HepG2 (cell line): ENCODE results near the gene SFXN5. TPM values are rescaled to one million over a fixed set of nuclear protein-coding genes. Genes with fewer than 3 reads are reported as not detected.

ENCODE experiments used
- ARNT ChIP-seq: fragments of 450-650 bp; IDR thresholded peaks from 2 replicates; pipeline ENCODE4 v1.6.1; 2017
- ATAD3A ChIP-seq: sonication (generic); formaldehyde crosslinking; IDR thresholded peaks from 2 replicates; pipeline ENCODE4 v1.4.0; 2020; ENCODE audit warnings: missing genetic modification reagents
- FOXA1 ChIP-seq, 2 experiments: fragments of 450-650 bp in 1 of 2; sonication (generic) in 1 of 2; formaldehyde crosslinking in 1 of 2; IDR thresholded peaks; 2 replicates each; pipeline versions ENCODE4 v1.4.0 to v1.6.1; 2016 to 2020; ENCODE audit warnings: missing genetic modification reagents in 1 of 2
- FOXA3 ChIP-seq: IDR thresholded peaks from 2 replicates; pipeline ENCODE4 v1.6.1; 2016; ENCODE audit warnings: missing genetic modification reagents, missing compliant biosample characterization
- HIVEP1 ChIP-seq: sonication (generic); formaldehyde crosslinking; IDR thresholded peaks from 2 replicates; pipeline ENCODE4 v1.4.0; 2020; ENCODE audit warnings: mild to moderate bottlenecking, missing genetic modification reagents
- HNRNPL ChIP-seq: fragments of 200-400 bp; formaldehyde crosslinking; IDR thresholded peaks from 2 replicates; pipeline ENCODE4 v1.6.1; 2017; ENCODE audit warnings: mild to moderate bottlenecking, low read depth, low read length
- KDM4B ChIP-seq: sonication (generic); formaldehyde crosslinking; IDR thresholded peaks from 2 replicates; pipeline ENCODE4 v1.4.0; 2020; ENCODE audit warnings: missing genetic modification reagents
- NFATC3 ChIP-seq: sonication (generic); formaldehyde crosslinking; IDR thresholded peaks from 2 replicates; pipeline ENCODE4 v1.5.1; 2020; ENCODE audit warnings: mild to moderate bottlenecking, missing genetic modification reagents
- PHB2 ChIP-seq: fragments of 450-650 bp; IDR thresholded peaks from 2 replicates; pipeline ENCODE4 v1.6.1; 2018; ENCODE audit not compliant: partially characterized antibody
- RAD51 ChIP-seq: fragments of 450-650 bp; IDR thresholded peaks from 2 replicates; pipeline ENCODE4 v1.6.1; 2016; ENCODE audit warnings: borderline replicate concordance
- SMAD1 ChIP-seq: sonication (generic); formaldehyde crosslinking; IDR thresholded peaks from 2 replicates; pipeline ENCODE4 v1.4.0; 2020; ENCODE audit warnings: missing genetic modification reagents, low read depth, mild to moderate bottlenecking, borderline replicate concordance
- SMYD3 ChIP-seq: sonication (generic); formaldehyde crosslinking; IDR thresholded peaks from 2 replicates; pipeline ENCODE4 v1.8.1; 2023; ENCODE audit warnings: mild to moderate bottlenecking, missing genetic modification reagents
- ZNF10 ChIP-seq: sonication (generic); formaldehyde crosslinking; IDR thresholded peaks from 2 replicates; pipeline ENCODE4 v1.4.0; 2020; ENCODE audit warnings: mild to moderate bottlenecking, low read depth, missing genetic modification reagents, borderline replicate concordance
- ZNF264 ChIP-seq: sonication (generic); formaldehyde crosslinking; IDR thresholded peaks from 2 replicates; pipeline ENCODE4 v1.4.0; 2020; ENCODE audit warnings: missing genetic modification reagents
- ZNF678 ChIP-seq: sonication (generic); formaldehyde crosslinking; IDR thresholded peaks from 2 replicates; pipeline ENCODE4 v1.4.0; 2020; ENCODE audit warnings: mild to moderate bottlenecking, missing genetic modification reagents
- ZNF709 ChIP-seq: sonication (generic); formaldehyde crosslinking; IDR thresholded peaks from 2 replicates; pipeline ENCODE4 v1.5.0; 2020; ENCODE audit warnings: mild to moderate bottlenecking, missing genetic modification reagents
- ZSCAN29 ChIP-seq: sonication (generic); formaldehyde crosslinking; conservative IDR thresholded peaks from 2 replicates; pipeline ENCODE4 v1.4.0; 2020; ENCODE audit warnings: mild to moderate bottlenecking, missing genetic modification reagents
- polyA plus RNA-seq, 8 experiments: library from polyadenylated mRNA; depleted of rRNA in 3 of 8; stranded (reverse) in 7 of 8; unstranded in 1 of 8; fragments of >200 nt; fragmentation: Illumina TruSeq in 4 of 8; extraction: Trizol in 4 of 8; gene quantifications; 2 replicates each; pipeline versions ENCODE4 v1.2.1 to v1.2.3, GENCODE V29; 2011 to 2016; ENCODE audit warnings: low read depth in 4 of 8, missing spikeins in 1 of 8, mixed read lengths in 1 of 8; ENCODE audit not compliant: insufficient read depth in 1 of 8
- total RNA-seq, 5 experiments: library from RNA; depleted of rRNA; stranded (reverse); fragments of >200 nt; fragmentation: Illumina TruSeq; extraction: Trizol; gene quantifications; 2 replicates each; pipeline ENCODE4 v1.2.3, GENCODE V29; 2016; ENCODE audit warnings: low read depth in 1 of 5
- TF ChIP-seq, protein P1 (sequence below): sonication (generic); formaldehyde crosslinking; IDR thresholded peaks from 2 replicates; pipeline ENCODE4 v1.5.0; 2020; ENCODE audit warnings: mild to moderate bottlenecking, missing genetic modification reagents, borderline replicate concordance
- TF ChIP-seq, protein P2 (sequence below): sonication (generic); formaldehyde crosslinking; IDR thresholded peaks from 2 replicates; pipeline ENCODE4 v1.4.0; 2020; ENCODE audit warnings: low read depth, mild to moderate bottlenecking, missing genetic modification reagents
- TF ChIP-seq, protein P3 (sequence below): sonication (generic); formaldehyde crosslinking; IDR thresholded peaks from 2 replicates; pipeline ENCODE4 v1.4.0; 2020; ENCODE audit warnings: missing genetic modification reagents, borderline replicate concordance
- TF ChIP-seq, protein P4 (sequence below): IDR thresholded peaks from 2 replicates; pipeline ENCODE4 v1.6.1; 2016; ENCODE audit warnings: missing genetic modification reagents, missing compliant biosample characterization
- TF ChIP-seq, protein P5 (sequence below): sonication (generic); formaldehyde crosslinking; IDR thresholded peaks from 2 replicates; pipeline ENCODE4 v1.9.0; 2021; ENCODE audit warnings: missing genetic modification reagents, borderline replicate concordance

The SFXN5 gene
- total and polyA plus RNA-seq, 2 of the 13 experiments (the other 11 are each of a cell fraction or from before 2014, with no cell fraction given): 34.9 to 37.4 TPM

DNA sequence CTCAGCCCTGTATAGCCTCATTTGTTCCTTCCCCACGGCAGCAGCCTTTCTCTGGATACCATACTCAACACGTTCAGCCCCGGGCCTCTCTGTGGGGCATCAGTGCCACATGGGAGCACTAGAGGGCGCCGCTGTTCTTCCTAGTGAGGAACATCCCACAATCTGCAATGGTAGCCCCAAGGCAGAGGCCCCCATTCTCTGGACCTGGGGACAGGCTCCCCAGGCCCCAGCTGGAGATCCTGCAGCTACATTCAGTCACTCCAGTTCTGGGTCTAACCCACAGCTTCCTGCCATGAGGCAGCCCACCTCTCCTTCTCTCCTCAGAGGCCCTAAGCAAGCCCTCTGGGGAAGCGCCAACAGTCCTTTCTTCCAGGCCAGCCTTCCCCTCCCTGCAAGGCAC lies 14.2 kb upstream of the SFXN5 start (continued):
- TF ChIP-seq, protein P1, sequence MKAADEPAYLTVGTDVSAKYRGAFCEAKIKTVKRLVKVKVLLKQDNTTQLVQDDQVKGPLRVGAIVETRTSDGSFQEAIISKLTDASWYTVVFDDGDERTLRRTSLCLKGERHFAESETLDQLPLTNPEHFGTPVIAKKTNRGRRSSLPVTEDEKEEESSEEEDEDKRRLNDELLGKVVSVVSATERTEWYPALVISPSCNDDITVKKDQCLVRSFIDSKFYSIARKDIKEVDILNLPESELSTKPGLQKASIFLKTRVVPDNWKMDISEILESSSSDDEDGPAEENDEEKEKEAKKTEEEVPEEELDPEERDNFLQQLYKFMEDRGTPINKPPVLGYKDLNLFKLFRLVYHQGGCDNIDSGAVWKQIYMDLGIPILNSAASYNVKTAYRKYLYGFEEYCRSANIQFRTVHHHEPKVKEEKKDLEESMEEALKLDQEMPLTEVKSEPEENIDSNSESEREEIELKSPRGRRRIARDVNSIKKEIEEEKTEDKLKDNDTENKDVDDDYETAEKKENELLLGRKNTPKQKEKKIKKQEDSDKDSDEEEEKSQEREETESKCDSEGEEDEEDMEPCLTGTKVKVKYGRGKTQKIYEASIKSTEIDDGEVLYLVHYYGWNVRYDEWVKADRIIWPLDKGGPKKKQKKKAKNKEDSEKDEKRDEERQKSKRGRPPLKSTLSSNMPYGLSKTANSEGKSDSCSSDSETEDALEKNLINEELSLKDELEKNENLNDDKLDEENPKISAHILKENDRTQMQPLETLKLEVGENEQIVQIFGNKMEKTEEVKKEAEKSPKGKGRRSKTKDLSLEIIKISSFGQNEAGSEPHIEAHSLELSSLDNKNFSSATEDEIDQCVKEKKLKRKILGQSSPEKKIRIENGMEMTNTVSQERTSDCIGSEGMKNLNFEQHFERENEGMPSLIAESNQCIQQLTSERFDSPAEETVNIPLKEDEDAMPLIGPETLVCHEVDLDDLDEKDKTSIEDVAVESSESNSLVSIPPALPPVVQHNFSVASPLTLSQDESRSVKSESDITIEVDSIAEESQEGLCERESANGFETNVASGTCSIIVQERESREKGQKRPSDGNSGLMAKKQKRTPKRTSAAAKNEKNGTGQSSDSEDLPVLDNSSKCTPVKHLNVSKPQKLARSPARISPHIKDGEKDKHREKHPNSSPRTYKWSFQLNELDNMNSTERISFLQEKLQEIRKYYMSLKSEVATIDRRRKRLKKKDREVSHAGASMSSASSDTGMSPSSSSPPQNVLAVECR (CRISPR knock-in tag): no peak
- TF ChIP-seq ARNT (no peak), SMAD1 (CRISPR knock-in tag) (no peak), ZNF678 (CRISPR knock-in tag) (no peak), FOXA3 (CRISPR knock-in tag) (0 out of 2 replicates have a peak, but pooled peaks have one; percentile 42), RAD51 (no peak), HIVEP1 (CRISPR knock-in tag) (no peak), KDM4B (CRISPR knock-in tag) (no peak), SMYD3 (no peak), HNRNPL (no peak), ZNF709 (CRISPR knock-in tag) (peak; percentile 32; the same call in 1 of the 2 replicates), ZNF264 (CRISPR knock-in tag) (no peak), ZSCAN29 (CRISPR knock-in tag) (no peak), ZNF10 (no peak), FOXA1 (IDR thresholded peaks at IDR 0.05) (no peak), FOXA1 (CRISPR knock-in tag; IDR thresholded peaks at IDR 0.05) (no peak), NFATC3 (CRISPR knock-in tag) (no peak), ATAD3A (CRISPR knock-in tag) (no peak), PHB2 (no peak)
- TF ChIP-seq, protein P2, sequence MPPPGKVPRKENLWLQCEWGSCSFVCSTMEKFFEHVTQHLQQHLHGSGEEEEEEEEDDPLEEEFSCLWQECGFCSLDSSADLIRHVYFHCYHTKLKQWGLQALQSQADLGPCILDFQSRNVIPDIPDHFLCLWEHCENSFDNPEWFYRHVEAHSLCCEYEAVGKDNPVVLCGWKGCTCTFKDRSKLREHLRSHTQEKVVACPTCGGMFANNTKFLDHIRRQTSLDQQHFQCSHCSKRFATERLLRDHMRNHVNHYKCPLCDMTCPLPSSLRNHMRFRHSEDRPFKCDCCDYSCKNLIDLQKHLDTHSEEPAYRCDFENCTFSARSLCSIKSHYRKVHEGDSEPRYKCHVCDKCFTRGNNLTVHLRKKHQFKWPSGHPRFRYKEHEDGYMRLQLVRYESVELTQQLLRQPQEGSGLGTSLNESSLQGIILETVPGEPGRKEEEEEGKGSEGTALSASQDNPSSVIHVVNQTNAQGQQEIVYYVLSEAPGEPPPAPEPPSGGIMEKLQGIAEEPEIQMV (CRISPR knock-in tag): peak; percentile 71; the same call in 1 of the 2 replicates
- TF ChIP-seq, protein P3, sequence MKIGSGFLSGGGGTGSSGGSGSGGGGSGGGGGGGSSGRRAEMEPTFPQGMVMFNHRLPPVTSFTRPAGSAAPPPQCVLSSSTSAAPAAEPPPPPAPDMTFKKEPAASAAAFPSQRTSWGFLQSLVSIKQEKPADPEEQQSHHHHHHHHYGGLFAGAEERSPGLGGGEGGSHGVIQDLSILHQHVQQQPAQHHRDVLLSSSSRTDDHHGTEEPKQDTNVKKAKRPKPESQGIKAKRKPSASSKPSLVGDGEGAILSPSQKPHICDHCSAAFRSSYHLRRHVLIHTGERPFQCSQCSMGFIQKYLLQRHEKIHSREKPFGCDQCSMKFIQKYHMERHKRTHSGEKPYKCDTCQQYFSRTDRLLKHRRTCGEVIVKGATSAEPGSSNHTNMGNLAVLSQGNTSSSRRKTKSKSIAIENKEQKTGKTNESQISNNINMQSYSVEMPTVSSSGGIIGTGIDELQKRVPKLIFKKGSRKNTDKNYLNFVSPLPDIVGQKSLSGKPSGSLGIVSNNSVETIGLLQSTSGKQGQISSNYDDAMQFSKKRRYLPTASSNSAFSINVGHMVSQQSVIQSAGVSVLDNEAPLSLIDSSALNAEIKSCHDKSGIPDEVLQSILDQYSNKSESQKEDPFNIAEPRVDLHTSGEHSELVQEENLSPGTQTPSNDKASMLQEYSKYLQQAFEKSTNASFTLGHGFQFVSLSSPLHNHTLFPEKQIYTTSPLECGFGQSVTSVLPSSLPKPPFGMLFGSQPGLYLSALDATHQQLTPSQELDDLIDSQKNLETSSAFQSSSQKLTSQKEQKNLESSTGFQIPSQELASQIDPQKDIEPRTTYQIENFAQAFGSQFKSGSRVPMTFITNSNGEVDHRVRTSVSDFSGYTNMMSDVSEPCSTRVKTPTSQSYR (CRISPR knock-in tag): no peak
- TF ChIP-seq, protein P4, sequence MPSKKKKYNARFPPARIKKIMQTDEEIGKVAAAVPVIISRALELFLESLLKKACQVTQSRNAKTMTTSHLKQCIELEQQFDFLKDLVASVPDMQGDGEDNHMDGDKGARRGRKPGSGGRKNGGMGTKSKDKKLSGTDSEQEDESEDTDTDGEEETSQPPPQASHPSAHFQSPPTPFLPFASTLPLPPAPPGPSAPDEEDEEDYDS: no peak
- TF ChIP-seq, protein P5, sequence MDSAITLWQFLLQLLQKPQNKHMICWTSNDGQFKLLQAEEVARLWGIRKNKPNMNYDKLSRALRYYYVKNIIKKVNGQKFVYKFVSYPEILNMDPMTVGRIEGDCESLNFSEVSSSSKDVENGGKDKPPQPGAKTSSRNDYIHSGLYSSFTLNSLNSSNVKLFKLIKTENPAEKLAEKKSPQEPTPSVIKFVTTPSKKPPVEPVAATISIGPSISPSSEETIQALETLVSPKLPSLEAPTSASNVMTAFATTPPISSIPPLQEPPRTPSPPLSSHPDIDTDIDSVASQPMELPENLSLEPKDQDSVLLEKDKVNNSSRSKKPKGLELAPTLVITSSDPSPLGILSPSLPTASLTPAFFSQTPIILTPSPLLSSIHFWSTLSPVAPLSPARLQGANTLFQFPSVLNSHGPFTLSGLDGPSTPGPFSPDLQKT (CRISPR knock-in tag): no peak
